Activated CD4-positive, alpha-beta memory T cell treated with anti-CD3 and anti-CD28 coated beads, Interleukin-2, amount 10 ng/mL, durations not matched to agents 7 days and 5 days (primary cell): Measurements from ENCODE around the gene APBB3. TPM values are rescaled to one million over a fixed set of nuclear protein-coding genes. Genes with fewer than 3 reads are reported as not detected.
"Not testable (repeated sequence)": the region's sequence is repeated elsewhere in the genome, so short reads cannot be mapped to it uniquely, and the experiment has no call there.

Source experiments
- CTCF ChIA-PET: fragments of 350-600 bp; sonication (Branson Sonifier 250); formaldehyde crosslinking; loops from one replicate; lab custom pipeline; 2021; ENCODE audit warnings: antibody characterized with exemption, inconsistent platforms; lab: Charles Lee
- POLR2A ChIA-PET: fragments of 350-600 bp; sonication (Branson Sonifier 250); formaldehyde crosslinking; loops from one replicate; lab custom pipeline; 2021; ENCODE audit warnings: antibody characterized with exemption; lab: Charles Lee
- DNase-seq: peaks from one replicate; pipeline ENCODE4 v3.0.0-alpha.2; 2020
- H3K27ac Mint-ChIP-seq: one replicate; pipeline ENCODE4 v1.8.0; 2021; ENCODE audit warnings: mild to moderate bottlenecking, mixed read lengths
- H3K27me3 Mint-ChIP-seq: one replicate; pipeline ENCODE4 v1.8.0; 2021; ENCODE audit warnings: mixed read lengths
- H3K36me3 Mint-ChIP-seq: one replicate; pipeline ENCODE4 v1.8.0; 2021; ENCODE audit warnings: low read depth, mixed read lengths
- H3K4me1 Mint-ChIP-seq: one replicate; pipeline ENCODE4 v1.8.0; 2021; ENCODE audit warnings: mixed read lengths
- H3K4me3 Mint-ChIP-seq: one replicate; pipeline ENCODE4 v1.8.0; 2021; ENCODE audit warnings: mild to moderate bottlenecking, mixed read lengths
- H3K9me3 Mint-ChIP-seq: one replicate; pipeline ENCODE4 v1.8.0; 2021; ENCODE audit warnings: mixed read lengths
- total RNA-seq, 2 experiments: library from RNA; stranded (reverse); gene quantifications; one replicate each; pipeline ENCODE4 v1.2.3, GENCODE V29; 2021

APBB3 gene
- total RNA-seq, 2 experiments from 2014 or later = 23.7 to 27.5 TPM

DNA sequence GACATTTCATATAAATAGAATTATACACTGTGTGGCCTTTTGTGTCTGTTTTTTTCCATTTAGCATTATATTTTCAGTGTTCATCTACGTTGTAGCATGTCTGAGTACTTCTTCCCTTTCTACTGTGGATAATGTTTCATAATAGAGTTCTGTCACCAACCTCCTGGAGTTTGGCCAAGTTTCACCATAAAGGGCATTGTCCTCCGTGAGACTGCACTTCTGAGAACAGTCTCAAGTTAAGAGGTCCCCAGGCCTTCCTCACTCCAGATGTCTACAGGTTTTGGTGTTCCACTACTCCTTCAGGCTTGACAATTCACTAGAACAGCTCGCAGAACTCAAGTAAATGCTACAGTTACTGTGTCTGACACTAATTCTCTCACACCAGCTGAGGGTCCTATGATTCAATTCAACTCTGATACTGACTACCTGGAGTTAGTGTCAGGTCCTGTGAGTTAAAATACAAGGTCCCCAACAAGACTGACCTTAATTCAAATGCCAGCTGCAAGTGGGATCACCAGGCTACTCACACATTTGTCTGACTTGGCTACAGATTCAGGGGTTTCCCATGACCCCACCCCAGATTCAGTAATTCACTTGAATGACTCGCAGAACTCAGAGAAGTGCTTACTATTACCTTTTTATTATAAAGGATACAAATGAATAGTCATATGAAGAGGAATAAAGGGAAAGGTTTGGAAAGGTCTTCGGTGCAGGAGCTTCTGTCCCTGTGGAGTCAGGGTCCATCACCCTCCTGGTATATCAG, 31.3 kb upstream of the APBB3 start:
- POLR2A ChIA-PET = no interaction called here
- no peaks in the 10 kb centered on the region for H3K36me3 Mint-ChIP-seq

DNA sequence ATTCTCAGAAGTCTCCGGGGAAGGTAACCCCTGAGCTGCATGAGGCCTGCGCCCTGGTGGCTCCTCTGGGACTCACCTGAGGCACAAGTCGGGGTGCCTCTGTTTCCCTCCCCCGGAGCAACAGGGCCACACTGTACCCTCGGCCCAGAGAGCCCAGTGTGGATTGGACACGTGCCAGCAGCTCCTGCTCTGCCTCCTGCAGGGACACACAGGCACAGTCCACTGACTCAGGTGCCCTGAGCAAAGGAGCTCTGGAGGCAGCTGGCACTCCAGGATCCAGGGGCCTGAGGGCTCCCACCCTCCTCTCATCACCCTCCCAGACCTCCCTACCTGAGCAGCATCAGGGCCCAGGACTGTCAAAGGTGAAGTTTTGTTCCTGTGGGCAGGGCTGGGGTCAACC, 29.8 kb upstream of the APBB3 start:
- Mint-ChIP-seq H3K36me3 (no peaks in the 10 kb centered on the region), H3K27ac (no peak overlapping the region), H3K27me3 (peaks cover 7% of the 10 kb centered on the region), H3K4me1 (no peaks in the 10 kb centered on the region), H3K9me3 (no peaks in the 10 kb centered on the region), H3K4me3 (no peak overlapping the region)
- CTCF ChIA-PET = no interaction called here
- POLR2A ChIA-PET = no interaction called here
- no peak for DNase-seq

More for the DNA sequence above, 31.3 kb upstream of the APBB3 start:
- no peak for DNase-seq
- Mint-ChIP-seq H3K27ac (no peak overlapping the region), H3K4me1 (no peaks in the 10 kb centered on the region), H3K27me3 (peaks cover 7% of the 10 kb centered on the region), H3K4me3 (no peak overlapping the region), H3K9me3 (no peaks in the 10 kb centered on the region)
- CTCF ChIA-PET = no interaction called here

- CTCF ChIA-PET, H3K27ac Mint-ChIP-seq, H3K4me1 Mint-ChIP-seq, POLR2A ChIA-PET, H3K9me3 Mint-ChIP-seq, H3K36me3 Mint-ChIP-seq, H3K4me3 Mint-ChIP-seq, DNase-seq, H3K27me3 Mint-ChIP-seq: not testable (repeated sequence)
Observed at GRCh38 chr5:140593070-140593469, 28.7 kb upstream of the APBB3 start.

GRCh38 chr5:140591747-140592372, 27.5 kb upstream of the APBB3 start:
- CTCF ChIA-PET = no interaction called here
- H3K4me1 Mint-ChIP-seq = no peaks in the 10 kb centered on the region
- no peak overlapping the region for H3K27ac Mint-ChIP-seq
- H3K9me3 Mint-ChIP-seq = no peaks in the 10 kb centered on the region
- no peak for DNase-seq
- POLR2A ChIA-PET = no interaction called here
- peaks cover 5% of the 10 kb centered on the region for H3K27me3 Mint-ChIP-seq
- H3K4me3 Mint-ChIP-seq = no peak overlapping the region
- no peaks in the 10 kb centered on the region for H3K36me3 Mint-ChIP-seq

GRCh38 chr5:140590861-140591260, 26.5 kb upstream of the APBB3 start:
- Mint-ChIP-seq H3K27ac (no peak overlapping the region), H3K9me3 (no peaks in the 10 kb centered on the region), H3K4me3 (no peak overlapping the region), H3K27me3 (peaks cover 5% of the 10 kb centered on the region), H3K36me3 (no peaks in the 10 kb centered on the region), H3K4me1 (no peaks in the 10 kb centered on the region)
- POLR2A ChIA-PET = no interaction called here
- DNase-seq = no peak
- CTCF ChIA-PET = interaction anchor here (1.3 kb wide), 1 partner anchor 160 kb away, joined by 3 read pairs; no protein-coding TSS in a partner anchor

DNA sequence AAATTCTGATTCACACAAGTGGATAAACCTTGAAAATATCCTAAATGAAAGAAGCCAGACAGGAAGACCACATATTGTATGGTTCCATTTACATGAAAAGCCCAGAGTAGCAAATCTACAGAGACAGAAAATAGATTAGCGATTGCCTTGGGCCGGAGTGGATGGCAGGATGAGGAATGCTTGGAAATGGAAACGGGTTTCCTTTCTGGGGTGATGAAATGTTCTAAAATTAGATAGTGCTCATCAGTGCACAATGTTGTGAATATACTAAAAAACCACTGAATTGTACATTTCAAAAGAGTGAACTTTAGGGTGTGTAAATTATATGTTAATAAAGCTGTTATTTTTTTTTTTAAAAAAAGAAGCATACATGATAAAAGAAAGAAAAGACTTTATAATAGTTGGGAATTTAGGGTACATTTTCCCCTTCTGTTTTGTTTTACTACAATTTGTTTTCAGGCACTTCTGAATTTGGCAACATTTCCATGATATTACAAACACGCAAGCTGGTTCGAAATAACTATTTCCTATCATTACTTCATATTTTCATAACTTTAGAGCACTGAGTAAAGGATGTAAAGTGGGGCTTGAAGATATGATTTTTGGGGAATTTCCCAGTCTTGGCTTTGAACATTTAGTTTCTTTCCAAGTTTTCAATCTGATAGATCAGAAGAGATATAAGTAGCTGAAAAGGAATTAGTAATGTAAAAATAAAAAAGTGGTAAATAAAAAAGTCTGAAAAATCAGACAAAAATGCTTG, 24.1 kb upstream of the APBB3 start:
- ChIA-PET POLR2A (no interaction called here), CTCF (interaction anchor here (0.6 to 1.0 kb wide), 2 partner anchors 46 to 231 kb away, joined by 3 to 4 read pairs; no protein-coding TSS in a partner anchor)
- Mint-ChIP-seq H3K4me3 (no peak overlapping the region), H3K9me3 (no peaks in the 10 kb centered on the region), H3K36me3 (no peaks in the 10 kb centered on the region), H3K27ac (no peak overlapping the region), H3K4me1 (no peaks in the 10 kb centered on the region), H3K27me3 (peaks cover 2% of the 10 kb centered on the region)
- DNase-seq = no peak

DNA sequence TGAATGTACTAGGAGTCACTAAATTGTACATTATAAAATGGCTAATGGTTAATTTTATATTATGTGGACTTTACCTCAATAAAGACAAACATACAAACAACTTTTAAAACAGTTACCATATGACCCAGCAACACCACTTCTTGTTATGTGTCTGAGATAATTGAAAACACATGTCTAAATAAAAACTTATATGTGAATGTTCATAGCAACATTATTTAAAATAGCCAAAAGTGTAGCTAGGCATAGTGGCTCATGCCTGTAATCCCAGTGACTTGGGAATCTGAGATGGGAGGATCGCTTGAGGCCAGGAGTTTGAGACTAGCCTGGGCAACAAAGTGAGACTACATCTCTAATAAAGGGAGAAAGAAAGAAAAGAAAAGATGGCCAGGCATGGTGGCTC, 23.1 kb upstream of the APBB3 start:
- Mint-ChIP-seq H3K4me3 (no peak overlapping the region), H3K27ac (no peak overlapping the region), H3K36me3 (no peaks in the 10 kb centered on the region), H3K9me3 (no peaks in the 10 kb centered on the region), H3K27me3 (peaks cover 6% of the 10 kb centered on the region), H3K4me1 (no peaks in the 10 kb centered on the region)
- ChIA-PET POLR2A (no interaction called here), CTCF (no interaction called here)
- DNase-seq = no peak

DNA sequence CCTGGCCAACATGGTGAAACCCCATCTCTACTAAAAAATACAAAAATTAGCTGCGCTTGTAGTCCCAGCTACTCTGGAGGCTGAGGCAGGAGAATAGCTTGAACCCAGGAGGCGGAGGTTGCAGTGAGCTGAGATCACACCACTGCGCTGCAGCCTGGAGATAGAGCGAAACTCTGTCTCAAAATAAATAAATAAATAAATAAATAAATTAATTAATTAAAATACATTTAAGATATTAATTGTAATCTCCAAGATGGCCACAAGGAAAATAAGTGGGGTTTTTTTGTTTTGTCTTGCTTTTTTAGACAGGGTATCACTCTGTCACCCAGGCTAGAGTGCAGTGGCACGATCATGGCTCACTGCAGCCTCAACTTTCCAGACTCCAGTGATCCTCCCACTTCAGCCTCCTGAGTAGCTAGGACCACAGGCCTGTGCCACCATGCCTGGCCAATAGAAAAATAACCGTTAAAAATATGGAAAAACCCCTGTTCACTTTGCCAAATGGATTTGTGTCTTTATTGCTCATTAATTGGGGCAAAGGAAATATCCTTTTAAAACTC, 14.9 kb upstream of the APBB3 start:
- H3K4me1 Mint-ChIP-seq, H3K4me3 Mint-ChIP-seq, H3K9me3 Mint-ChIP-seq, H3K36me3 Mint-ChIP-seq, H3K27ac Mint-ChIP-seq, DNase-seq: not testable (repeated sequence)
- peaks cover 16% of the 10 kb centered on the region for H3K27me3 Mint-ChIP-seq
- ChIA-PET CTCF (interaction anchor here (0.8 to 2.1 kb wide), 2 partner anchors 14 to 56 kb away, joined by 3 to 5 read pairs; partner anchors contain the start of gene SLC35A4), POLR2A (interaction anchor here (0.6 to 1.3 kb wide), 2 partner anchors 14 to 543 kb away, joined by 3 read pairs; partner anchors contain the start of gene SLC35A4)

GRCh38 chr5:140576776-140577201, 12.4 kb upstream of the APBB3 start:
- H3K4me1 Mint-ChIP-seq = no peaks in the 10 kb centered on the region
- no peak overlapping the region for H3K4me3 Mint-ChIP-seq
- no peaks in the 10 kb centered on the region for H3K9me3 Mint-ChIP-seq
- no peak for DNase-seq
- no peaks in the 10 kb centered on the region for H3K36me3 Mint-ChIP-seq
- peaks cover 9% of the 10 kb centered on the region for H3K27me3 Mint-ChIP-seq
- no peak overlapping the region for H3K27ac Mint-ChIP-seq
- ChIA-PET CTCF (no interaction called here), POLR2A (interaction anchor here (1.1 to 3.1 kb wide), 2 partner anchors 11 to 54 kb away, joined by 3 to 11 read pairs; no protein-coding TSS in a partner anchor)

DNA sequence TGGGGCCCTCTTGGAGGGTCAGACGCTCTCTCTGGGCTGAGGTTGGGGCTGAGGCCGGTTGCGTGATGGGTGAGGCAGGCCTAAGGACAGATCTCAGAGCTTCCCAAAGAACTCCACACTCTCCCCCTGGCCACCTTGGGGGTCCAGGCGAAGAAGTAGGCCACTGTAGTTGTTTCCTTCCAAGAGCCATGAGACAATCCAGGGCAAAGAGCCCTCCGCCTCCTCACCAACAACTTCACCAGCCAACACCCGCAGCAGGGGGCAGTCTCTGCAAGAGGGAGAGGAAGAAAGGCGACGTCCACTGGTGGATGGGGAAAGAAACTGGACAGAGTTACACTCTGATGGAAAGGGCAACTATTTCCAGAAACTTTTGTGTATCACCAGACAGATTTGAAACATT, 10.9 kb upstream of the APBB3 start:
- Mint-ChIP-seq H3K4me3 (no peak overlapping the region), H3K27me3 (peaks cover 1% of the 10 kb centered on the region), H3K9me3 (no peaks in the 10 kb centered on the region), H3K4me1 (peaks cover under 1% of the 10 kb centered on the region), H3K36me3 (peaks cover 3% of the 10 kb centered on the region), H3K27ac (no peak overlapping the region)
- ChIA-PET CTCF (no interaction called here), POLR2A (interaction anchor here (3.1 kb wide), 1 partner anchor 10 kb away, joined by 11 read pairs; no protein-coding TSS in a partner anchor)
- no peak for DNase-seq

GRCh38 chr5:140574165-140574564, 9.8 kb upstream of the APBB3 start:
- H3K9me3 Mint-ChIP-seq = no peaks in the 10 kb centered on the region
- no peak for DNase-seq
- POLR2A ChIA-PET = no interaction called here
- CTCF ChIA-PET = interaction anchor here (1.3 kb wide), 2 partner anchors 27 to 60 kb away, joined by 3 read pairs; partner anchors contain the start of gene EIF4EBP3
- no peak overlapping the region for H3K4me3 Mint-ChIP-seq
- H3K4me1 Mint-ChIP-seq = peaks cover 10% of the 10 kb centered on the region
- no peak overlapping the region for H3K27ac Mint-ChIP-seq
- no peaks in the 10 kb centered on the region for H3K27me3 Mint-ChIP-seq
- H3K36me3 Mint-ChIP-seq = peaks cover 9% of the 10 kb centered on the region

DNA sequence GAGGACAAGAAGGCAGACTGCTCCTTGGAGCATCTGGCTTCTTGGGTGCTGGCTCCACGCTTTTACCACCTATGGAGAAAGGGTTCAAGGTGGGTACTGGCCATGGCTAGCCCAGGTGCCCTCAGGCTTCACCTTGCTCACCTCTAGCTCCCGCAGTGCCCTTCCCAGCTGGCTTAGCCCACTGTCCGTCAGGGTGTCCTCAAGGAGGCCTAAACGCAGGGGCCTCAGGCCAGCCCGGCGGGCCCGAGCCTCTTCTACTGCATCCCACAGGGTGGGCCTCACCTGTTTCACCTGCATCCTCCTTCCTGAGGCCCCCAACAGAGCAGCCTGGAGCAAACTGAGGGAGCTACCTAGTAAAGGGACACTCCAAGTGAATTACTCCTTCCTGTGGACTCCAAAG, 9.3 kb upstream of the APBB3 start:
- no peaks in the 10 kb centered on the region for H3K9me3 Mint-ChIP-seq
- POLR2A ChIA-PET = no interaction called here
- H3K27ac Mint-ChIP-seq = no peak overlapping the region
- CTCF ChIA-PET = interaction anchor here (1.3 kb wide), 2 partner anchors 26 to 61 kb away, joined by 3 read pairs; partner anchors contain the start of gene EIF4EBP3
- H3K4me3 Mint-ChIP-seq = no peak overlapping the region
- H3K36me3 Mint-ChIP-seq = peaks cover 13% of the 10 kb centered on the region
- no peaks in the 10 kb centered on the region for H3K27me3 Mint-ChIP-seq
- peaks cover 15% of the 10 kb centered on the region for H3K4me1 Mint-ChIP-seq
- no peak for DNase-seq
